RWPE2 (cell line): ENCODE measurements around the gene RAB33B.
"Not testable (repeated sequence)": the region's sequence is repeated elsewhere in the genome, so short reads cannot be mapped to it uniquely, and the experiment has no call there.

Experiments used
- ATAC-seq: fragments of 200-7000 bp; cut with Tn5 transposase; 3 replicates; pipeline ENCODE4 v1.9.1; 2021; ENCODE audit warnings: low read depth
- DNase-seq: peaks from one replicate; pipeline ENCODE4 v3.0.0-alpha.2; 2020; ENCODE audit warnings: low spot score
- H3K27ac ChIP-seq: fragments of 450-650 bp; 2 replicates; pipeline ENCODE4 v1.5.1; 2017; ENCODE audit warnings: mild to moderate bottlenecking; ENCODE audit not compliant: poor library complexity, severe bottlenecking
- H3K27me3 ChIP-seq: fragments of 250-450 bp; sonication (Bioruptor Pico); 2 replicates; pipeline ENCODE4 v1.5.1; 2021; ENCODE audit warnings: mild to moderate bottlenecking, moderate library complexity; ENCODE audit not compliant: insufficient read depth, poor library complexity, severe bottlenecking
- H3K36me3 ChIP-seq: fragments of 250-450 bp; sonication (Bioruptor Pico); 2 replicates; pipeline ENCODE4 v1.5.1; 2020; ENCODE audit warnings: low read depth, mild to moderate bottlenecking, moderate library complexity
- H3K4me1 ChIP-seq: fragments of 250-450 bp; sonication (Bioruptor Pico); 2 replicates; pipeline ENCODE4 v1.5.1; 2021; ENCODE audit warnings: mild to moderate bottlenecking, moderate library complexity; ENCODE audit not compliant: insufficient read depth, poor library complexity, severe bottlenecking
- H3K4me3 ChIP-seq: fragments of 250-450 bp; sonication (Bioruptor Pico); 2 replicates; pipeline ENCODE4 v1.5.1; 2021; ENCODE audit warnings: mild to moderate bottlenecking, moderate library complexity; ENCODE audit not compliant: severe bottlenecking
- H3K9me3 ChIP-seq: fragments of 250-450 bp; sonication (Bioruptor Pico); 2 replicates; pipeline ENCODE4 v1.5.1; 2021; ENCODE audit warnings: mild to moderate bottlenecking, moderate library complexity; ENCODE audit not compliant: severe bottlenecking
- CTCF ChIP-seq: fragments of 450-650 bp; IDR thresholded peaks from one replicate; pipeline ENCODE4 v1.5.1; 2017; ENCODE audit warnings: mild to moderate bottlenecking, moderate library complexity; ENCODE audit not compliant: poor library complexity, severe bottlenecking

RAB33B gene

GRCh38 chr4:139465922-139466321 lies 12.0 kb downstream of the RAB33B start:
- no peak for DNase-seq
- Histone ChIP-seq H3K36me3 (no peaks in the 10 kb centered on the region), H3K4me1 (no peaks in the 10 kb centered on the region), H3K9me3 (no peaks in the 10 kb centered on the region), H3K27ac (no peak overlapping the region), H3K4me3 (no peak overlapping the region), H3K27me3 (no peaks in the 10 kb centered on the region)
- TF ChIP-seq CTCF, result no peak
- ATAC-seq, result no peak

GRCh38 chr4:139468756-139469155 lies 14.8 kb downstream of the RAB33B start:
- DNase-seq, H3K9me3 ChIP-seq, H3K4me1 ChIP-seq, H3K27ac ChIP-seq, ATAC-seq, H3K27me3 ChIP-seq, H3K4me3 ChIP-seq: not testable (repeated sequence)
- H3K36me3 ChIP-seq, result peaks cover 13% of the 10 kb centered on the region

GRCh38 chr4:139469216-139469615 lies 15.3 kb downstream of the RAB33B start:
- no peak overlapping the region for H3K4me3 ChIP-seq
- H3K27ac ChIP-seq, result no peak overlapping the region
- DNase-seq, result no peak
- H3K36me3 ChIP-seq, result peaks cover 16% of the 10 kb centered on the region
- H3K27me3 ChIP-seq, result no peaks in the 10 kb centered on the region
- no peaks in the 10 kb centered on the region for H3K4me1 ChIP-seq
- ATAC-seq, result no peak
- H3K9me3 ChIP-seq, result no peaks in the 10 kb centered on the region
- TF ChIP-seq CTCF, result no peak

- no peak overlapping the region for H3K4me3 ChIP-seq
- no peaks in the 10 kb centered on the region for H3K9me3 ChIP-seq
- DNase-seq, result no peak
- no peaks in the 10 kb centered on the region for H3K4me1 ChIP-seq
- TF ChIP-seq CTCF, result no peak
- no peak for ATAC-seq
- peaks cover 17% of the 10 kb centered on the region for H3K36me3 ChIP-seq
- H3K27ac ChIP-seq, result no peak overlapping the region
- H3K27me3 ChIP-seq, result no peaks in the 10 kb centered on the region
Measured at GRCh38 chr4:139469869-139470268, 15.9 kb downstream of the RAB33B start.

GRCh38 chr4:139470295-139470694 lies 16.4 kb downstream of the RAB33B start:
- Histone ChIP-seq H3K9me3 (no peaks in the 10 kb centered on the region), H3K4me1 (no peaks in the 10 kb centered on the region), H3K36me3 (peaks cover 17% of the 10 kb centered on the region), H3K27me3 (no peaks in the 10 kb centered on the region), H3K27ac (no peak overlapping the region), H3K4me3 (no peak overlapping the region)
- no peak for TF ChIP-seq CTCF
- DNase-seq (no peak), ATAC-seq (no peak)
